A673 (cell line): ENCODE data around the gene ITGB1BP2.
"Not testable (repeated sequence)": the region's sequence is repeated elsewhere in the genome, so short reads cannot be mapped to it uniquely, and the experiment has no call there.

ENCODE experiments used
- EZH2 ChIP-seq: fragments of 200-600 bp; sonication (generic); IDR thresholded peaks from 2 replicates; pipeline ENCODE4 v1.6.1; 2017; ENCODE audit warnings: borderline replicate concordance, low read depth, mild to moderate bottlenecking, mixed read lengths, antibody characterized with exemption, low read length; ENCODE audit not compliant: poor library complexity, severe bottlenecking
- TF ChIP-seq, protein P1 (sequence below): fragments of 300-800, 200-600 bp; sonication (generic); conservative IDR thresholded peaks from 2 replicates; pipeline ENCODE4 v1.5.1; 2017; ENCODE audit warnings: low read depth, mild to moderate bottlenecking, antibody characterized with exemption, low read length, moderate library complexity, mixed read lengths

GRCh38 chrX:71300495-71300894 is 1.1 kb upstream of the ITGB1BP2 start:
- TF ChIP-seq, protein P1, sequence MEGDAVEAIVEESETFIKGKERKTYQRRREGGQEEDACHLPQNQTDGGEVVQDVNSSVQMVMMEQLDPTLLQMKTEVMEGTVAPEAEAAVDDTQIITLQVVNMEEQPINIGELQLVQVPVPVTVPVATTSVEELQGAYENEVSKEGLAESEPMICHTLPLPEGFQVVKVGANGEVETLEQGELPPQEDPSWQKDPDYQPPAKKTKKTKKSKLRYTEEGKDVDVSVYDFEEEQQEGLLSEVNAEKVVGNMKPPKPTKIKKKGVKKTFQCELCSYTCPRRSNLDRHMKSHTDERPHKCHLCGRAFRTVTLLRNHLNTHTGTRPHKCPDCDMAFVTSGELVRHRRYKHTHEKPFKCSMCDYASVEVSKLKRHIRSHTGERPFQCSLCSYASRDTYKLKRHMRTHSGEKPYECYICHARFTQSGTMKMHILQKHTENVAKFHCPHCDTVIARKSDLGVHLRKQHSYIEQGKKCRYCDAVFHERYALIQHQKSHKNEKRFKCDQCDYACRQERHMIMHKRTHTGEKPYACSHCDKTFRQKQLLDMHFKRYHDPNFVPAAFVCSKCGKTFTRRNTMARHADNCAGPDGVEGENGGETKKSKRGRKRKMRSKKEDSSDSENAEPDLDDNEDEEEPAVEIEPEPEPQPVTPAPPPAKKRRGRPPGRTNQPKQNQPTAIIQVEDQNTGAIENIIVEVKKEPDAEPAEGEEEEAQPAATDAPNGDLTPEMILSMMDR, result not testable (repeated sequence)
- TF ChIP-seq EZH2, result not testable (repeated sequence)
